ENCODE results near the gene CARHSP1. TPM values are rescaled to one million over a fixed set of nuclear protein-coding genes. Genes with fewer than 3 reads are reported as not detected.

CARHSP1 gene
- total and polyA plus RNA-seq, 7 donors, result 32.1 to 154 (median 79.5) TPM

- Histone ChIP-seq H3K4me1 (peaks cover 0 to 51% (median 46%) of the 10 kb centered on the region in 4 donors), H3K4me3 (no peak overlapping the region), H3K27me3 (peaks cover 0 to 15% (median 0%) of the 10 kb centered on the region in 3 donors), H3K27ac (peak overlapping the region; percentile 1 to 74 (median 22)), H3K36me3 (peaks cover 0 to 2% (median 0%) of the 10 kb centered on the region in 4 donors), H3K9me3 (no peaks in the 10 kb centered on the region)
- DNase-seq, result no peak
- TF ChIP-seq EP300 (IDR thresholded peaks at IDR 0.05) (no peak), POLR2A (IDR thresholded peaks at IDR 0.05) (no peak), POLR2AphosphoS5 (IDR thresholded peaks at IDR 0.05) (no peak)
- TF ChIP-seq, protein P1, sequence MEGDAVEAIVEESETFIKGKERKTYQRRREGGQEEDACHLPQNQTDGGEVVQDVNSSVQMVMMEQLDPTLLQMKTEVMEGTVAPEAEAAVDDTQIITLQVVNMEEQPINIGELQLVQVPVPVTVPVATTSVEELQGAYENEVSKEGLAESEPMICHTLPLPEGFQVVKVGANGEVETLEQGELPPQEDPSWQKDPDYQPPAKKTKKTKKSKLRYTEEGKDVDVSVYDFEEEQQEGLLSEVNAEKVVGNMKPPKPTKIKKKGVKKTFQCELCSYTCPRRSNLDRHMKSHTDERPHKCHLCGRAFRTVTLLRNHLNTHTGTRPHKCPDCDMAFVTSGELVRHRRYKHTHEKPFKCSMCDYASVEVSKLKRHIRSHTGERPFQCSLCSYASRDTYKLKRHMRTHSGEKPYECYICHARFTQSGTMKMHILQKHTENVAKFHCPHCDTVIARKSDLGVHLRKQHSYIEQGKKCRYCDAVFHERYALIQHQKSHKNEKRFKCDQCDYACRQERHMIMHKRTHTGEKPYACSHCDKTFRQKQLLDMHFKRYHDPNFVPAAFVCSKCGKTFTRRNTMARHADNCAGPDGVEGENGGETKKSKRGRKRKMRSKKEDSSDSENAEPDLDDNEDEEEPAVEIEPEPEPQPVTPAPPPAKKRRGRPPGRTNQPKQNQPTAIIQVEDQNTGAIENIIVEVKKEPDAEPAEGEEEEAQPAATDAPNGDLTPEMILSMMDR (IDR thresholded peaks at IDR 0.05), result no peak
- intact Hi-C loops (cut with DNase I), result no loop called here
- 31 to 70% methylated on average over 17 of the region's 17 CpGs for WGBS, 2 donors
These were observed 5.0 kb downstream of the CARHSP1 start for GRCh38 chr16:8863594-8864424.

- H3K27ac ChIP-seq, result peak overlapping the region in 3 of 4 donors; percentile 0 to 74 (median 18)
- peaks cover 0 to 42% (median 40%) of the 10 kb centered on the region in 4 donors for H3K4me1 ChIP-seq
These were observed 6.3 kb downstream of the CARHSP1 start for GRCh38 chr16:8862309-8863130.

GRCh38 chr16:8861563-8862308 lies 7.1 kb downstream of the CARHSP1 start:
- DNase-seq, result peak; percentile 84
- Histone ChIP-seq H3K4me1 (peaks cover 0 to 34% (median 32%) of the 10 kb centered on the region in 4 donors), H3K27ac (peak overlapping the region; percentile 58 to 74 (median 60)), H3K36me3 (peaks cover 0 to 11% (median 3%) of the 10 kb centered on the region in 4 donors), H3K27me3 (peaks cover 0 to 8% (median 0%) of the 10 kb centered on the region in 3 donors), H3K9me3 (no peaks in the 10 kb centered on the region), H3K4me3 (no peak overlapping the region)
- intact Hi-C loops (cut with DNase I), result no loop called here
- WGBS, 2 donors, result 75 to 83% methylated on average over 14 of the region's 14 CpGs
- TF ChIP-seq, protein P1 (IDR thresholded peaks at IDR 0.05), result no peak
- TF ChIP-seq EP300 (IDR thresholded peaks at IDR 0.05), result no peak
- TF ChIP-seq POLR2A (IDR thresholded peaks at IDR 0.05), result no peak
- no peak for TF ChIP-seq POLR2AphosphoS5 (IDR thresholded peaks at IDR 0.05)

More at GRCh38 chr16:8862309-8863130, 6.3 kb downstream of the CARHSP1 start:
- WGBS, 2 donors, result 76 to 84% methylated on average over 14 of the region's 14 CpGs
- no peak for TF ChIP-seq POLR2AphosphoS5 (IDR thresholded peaks at IDR 0.05)
- no peak for TF ChIP-seq EP300 (IDR thresholded peaks at IDR 0.05)
- TF ChIP-seq, protein P1 (IDR thresholded peaks at IDR 0.05), result no peak
- no peak for TF ChIP-seq POLR2A (IDR thresholded peaks at IDR 0.05)
- Histone ChIP-seq H3K9me3 (no peaks in the 10 kb centered on the region), H3K36me3 (peaks cover 0 to 11% (median 3%) of the 10 kb centered on the region in 4 donors), H3K27me3 (peaks cover 0 to 15% (median 0%) of the 10 kb centered on the region in 3 donors), H3K4me3 (no peak overlapping the region)
- DNase-seq, result no peak
- intact Hi-C loops (cut with DNase I), result no loop called here
